Hindlimb muscle (tissue), 1 donor: ENCODE measurements around the gene NXPE3. TPM values are rescaled to one million over a fixed set of nuclear protein-coding genes. Genes with fewer than 3 reads are reported as not detected.
"Not testable (repeated sequence)": the region's sequence is repeated elsewhere in the genome, so short reads cannot be mapped to it uniquely, and the experiment has no call there.

Experiments used
- DNase-seq: peaks from one replicate; pipeline ENCODE4 v3.0.0-alpha.2; 2013
- polyA plus RNA-seq: library from polyadenylated mRNA; unstranded; fragments of 120-200 nt; gene quantifications from one replicate; pipeline ENCODE4 v1.2.1, GENCODE V29; 2013; ENCODE audit not compliant: insufficient read length

Gene NXPE3
- polyA plus RNA-seq, 1 donor = 18.5 TPM

GRCh38 chr3:101852983-101853840 lies 74.2 kb downstream of the NXPE3 start:
- DNase-seq = no peak

GRCh38 chr3:101853982-101854381 lies 75.0 kb downstream of the NXPE3 start:
- no peak for DNase-seq

GRCh38 chr3:101854608-101855304 lies 75.7 kb downstream of the NXPE3 start:
- DNase-seq = no peak

GRCh38 chr3:101857301-101857741 lies 78.3 kb downstream of the NXPE3 start:
- DNase-seq = no peak

GRCh38 chr3:101858464-101859030 lies 79.5 kb downstream of the NXPE3 start:
- DNase-seq = no peak

GRCh38 chr3:101859882-101860448 lies 81.0 kb downstream of the NXPE3 start:
- DNase-seq = no peak

- no peak for DNase-seq
Measured at GRCh38 chr3:101861212-101861788, 82.3 kb downstream of the NXPE3 start.

GRCh38 chr3:101861789-101862415 lies 82.9 kb downstream of the NXPE3 start:
- no peak for DNase-seq

GRCh38 chr3:101862416-101863165 lies 83.6 kb downstream of the NXPE3 start:
- DNase-seq = no peak

GRCh38 chr3:101864926-101865325 lies 85.9 kb downstream of the NXPE3 start:
- not testable (repeated sequence) for DNase-seq

- no peak for DNase-seq
Measured at GRCh38 chr3:101865751-101866509, 86.9 kb downstream of the NXPE3 start.

- DNase-seq = no peak
Measured at GRCh38 chr3:101867511-101867910, 88.5 kb downstream of the NXPE3 start.

- no peak for DNase-seq
Measured at GRCh38 chr3:101867996-101868395, 89.0 kb downstream of the NXPE3 start.

- no peak for DNase-seq
Measured at GRCh38 chr3:101868534-101869464, 89.8 kb downstream of the NXPE3 start.

GRCh38 chr3:101870138-101870537 lies 91.1 kb downstream of the NXPE3 start:
- DNase-seq = no peak

- DNase-seq = no peak
Measured at GRCh38 chr3:101873619-101874018, 94.6 kb downstream of the NXPE3 start.

- DNase-seq = no peak
Measured at GRCh38 chr3:101876142-101876541, 97.1 kb downstream of the NXPE3 start.
